A549 (cell line): ENCODE measurements around the gene C10orf90.

Experiments used
- BCL3 ChIP-seq: fragments of >200 bp; sonication (Bioruptor Twin); formaldehyde crosslinking; IDR thresholded peaks from 3 replicates; pipeline ENCODE4 v1.6.1; 2016
- CHD2 ChIP-seq: fragments of 150-350 bp; IDR thresholded peaks from 2 replicates; pipeline ENCODE4 v1.6.1; 2014; ENCODE audit warnings: low read length; ENCODE audit not compliant: partially characterized antibody
- CTCF ChIP-seq: fragments of >200 bp; sonication (Bioruptor Twin); formaldehyde crosslinking; IDR thresholded peaks from 3 replicates; pipeline ENCODE4 v1.5.1; 2016
- EHMT2 ChIP-seq: fragments of 200-600 bp; sonication (generic); IDR thresholded peaks from 2 replicates; pipeline ENCODE4 v1.6.1; 2016; ENCODE audit warnings: antibody characterized with exemption, low read depth, mild to moderate bottlenecking, moderate library complexity
- ELK1 ChIP-seq: fragments of 150-350 bp; IDR thresholded peaks from 2 replicates; pipeline ENCODE4 v1.6.1; 2014; ENCODE audit warnings: low read depth, mild to moderate bottlenecking, low read length
- MAFK ChIP-seq: fragments of 450-650 bp; IDR thresholded peaks from 2 replicates; pipeline ENCODE4 v1.6.1; 2014; ENCODE audit not compliant: partially characterized antibody
- MAZ ChIP-seq: fragments of 150-350 bp; IDR thresholded peaks from 2 replicates; pipeline ENCODE4 v1.6.1; 2014; ENCODE audit warnings: antibody characterized with exemption, low read depth, low read length, borderline replicate concordance
- POLR2A ChIP-seq: IDR thresholded peaks from 2 replicates; pipeline ENCODE4 v1.6.1; 2012; ENCODE audit warnings: mild to moderate bottlenecking, low read length
- RAD21 ChIP-seq, 2 experiments: fragments of >200 bp in 1 of 2; sonication (Bioruptor Twin) in 1 of 2; formaldehyde crosslinking in 1 of 2; IDR thresholded peaks in 1 of 2; conservative IDR thresholded peaks in 1 of 2; 2 replicates in 1 of 2; 3 replicates in 1 of 2; pipeline ENCODE4 v1.6.1; 2012 to 2018; ENCODE audit warnings: inconsistent platforms in 1 of 2
- REST ChIP-seq: fragments of 200-600 bp; sonication (generic); IDR thresholded peaks from 2 replicates; pipeline ENCODE4 v1.6.1; 2016; ENCODE audit warnings: antibody characterized with exemption, mild to moderate bottlenecking, moderate library complexity
- RNF2 ChIP-seq: fragments of 200-600 bp; sonication (generic); IDR thresholded peaks from 2 replicates; pipeline ENCODE4 v1.6.1; 2016; ENCODE audit warnings: low read depth, mild to moderate bottlenecking, antibody characterized with exemption, moderate library complexity, borderline replicate concordance
- SMC3 ChIP-seq: fragments of >200 bp; sonication (Bioruptor Twin); formaldehyde crosslinking; IDR thresholded peaks from 3 replicates; pipeline ENCODE4 v1.6.1; 2018; ENCODE audit warnings: inconsistent platforms
- ZC3H11A ChIP-seq: fragments of 450-650 bp; IDR thresholded peaks from 2 replicates; pipeline ENCODE4 v1.6.1; 2014; ENCODE audit warnings: antibody characterized with exemption, mild to moderate bottlenecking

GRCh38 chr10:126640401-126640800, 30.1 kb downstream of the C10orf90 start:
- TF ChIP-seq CTCF (no peak), RNF2 (no peak), ZC3H11A (no peak), POLR2A (no peak), EHMT2 (no peak), ELK1 (no peak), SMC3 (no peak), MAZ (no peak), MAFK (no peak), CHD2 (no peak), RAD21 (conservative IDR thresholded peaks at IDR 0.05 in 1 of 2, IDR thresholded peaks at IDR 0.05 in 1 of 2) (no peak), BCL3 (no peak), REST (no peak)
